ENCODE data around the gene PLD1. TPM values are rescaled to one million over a fixed set of nuclear protein-coding genes. Genes with fewer than 3 reads are reported as not detected.

Gene PLD1
- total RNA-seq, 2 experiments from 2014 or later, result 0.22 to 1.0 TPM

GRCh38 chr3:171770689-171771620, 39.3 kb downstream of the PLD1 start:
- Histone ChIP-seq H3K27me3 (ENCODE audit: control insufficient read depth in 1 of 2, insufficient read depth in 2 of 2, low read length in 2 of 2) (no peaks in the 10 kb centered on the region), H3K4me1 (ENCODE audit: insufficient read depth, low read length) (no peaks in the 10 kb centered on the region), H3K9me3 (ENCODE audit: control insufficient read depth in 1 of 2, insufficient read depth in 1 of 2, low read length in 2 of 2) (no peaks in the 10 kb centered on the region), H3K4me3 (ENCODE audit: low read length) (no peak overlapping the region), H3K36me3 (ENCODE audit: insufficient read depth, low read length) (no peaks in the 10 kb centered on the region), H3K27ac (ENCODE audit: low read depth in 1 of 2, low read length in 2 of 2) (no peak overlapping the region)
- ATAC-seq (ENCODE audit: poor library complexity) (no peak), DNase-seq (no peak)
- POLR2A ChIA-PET, result interaction anchor here (0.6 kb wide), 1 partner anchor 673 kb away, joined by 3 read pairs; no protein-coding TSS in a partner anchor
- H3K36me3 Mint-ChIP-seq (ENCODE audit: low read depth), result no peaks in the 10 kb centered on the region
- H3K27ac Mint-ChIP-seq, result no peak overlapping the region
- no peaks in the 10 kb centered on the region for H3K4me1 Mint-ChIP-seq (ENCODE audit: low read depth)
- peaks cover 8% of the 10 kb centered on the region for H3K27me3 Mint-ChIP-seq
- TF ChIP-seq, protein P1, sequence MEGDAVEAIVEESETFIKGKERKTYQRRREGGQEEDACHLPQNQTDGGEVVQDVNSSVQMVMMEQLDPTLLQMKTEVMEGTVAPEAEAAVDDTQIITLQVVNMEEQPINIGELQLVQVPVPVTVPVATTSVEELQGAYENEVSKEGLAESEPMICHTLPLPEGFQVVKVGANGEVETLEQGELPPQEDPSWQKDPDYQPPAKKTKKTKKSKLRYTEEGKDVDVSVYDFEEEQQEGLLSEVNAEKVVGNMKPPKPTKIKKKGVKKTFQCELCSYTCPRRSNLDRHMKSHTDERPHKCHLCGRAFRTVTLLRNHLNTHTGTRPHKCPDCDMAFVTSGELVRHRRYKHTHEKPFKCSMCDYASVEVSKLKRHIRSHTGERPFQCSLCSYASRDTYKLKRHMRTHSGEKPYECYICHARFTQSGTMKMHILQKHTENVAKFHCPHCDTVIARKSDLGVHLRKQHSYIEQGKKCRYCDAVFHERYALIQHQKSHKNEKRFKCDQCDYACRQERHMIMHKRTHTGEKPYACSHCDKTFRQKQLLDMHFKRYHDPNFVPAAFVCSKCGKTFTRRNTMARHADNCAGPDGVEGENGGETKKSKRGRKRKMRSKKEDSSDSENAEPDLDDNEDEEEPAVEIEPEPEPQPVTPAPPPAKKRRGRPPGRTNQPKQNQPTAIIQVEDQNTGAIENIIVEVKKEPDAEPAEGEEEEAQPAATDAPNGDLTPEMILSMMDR (IDR thresholded peaks at IDR 0.05), result no peak
- intact Hi-C loops (cut with DNase I, micrococcal nuclease), result loop anchor here in 1 of 2 experiments (5.0 to 10.0 kb wide), 2 partner anchors 571 to 1356 kb away; partner anchors contain the start of gene CLDN11
- no peak overlapping the region for H3K4me3 Mint-ChIP-seq
- CTCF ChIA-PET, result interaction anchor here (2.0 kb wide), 1 partner anchor 809 kb away, joined by 8 read pairs; no protein-coding TSS in a partner anchor
- H3K9me3 Mint-ChIP-seq, result no peaks in the 10 kb centered on the region

- Histone ChIP-seq H3K27ac (ENCODE audit: low read depth in 1 of 2, low read length in 2 of 2) (no peak overlapping the region), H3K9me3 (ENCODE audit: control insufficient read depth in 1 of 2, insufficient read depth in 1 of 2, low read length in 2 of 2) (no peaks in the 10 kb centered on the region), H3K36me3 (ENCODE audit: insufficient read depth, low read length) (no peaks in the 10 kb centered on the region), H3K4me1 (ENCODE audit: insufficient read depth, low read length) (no peaks in the 10 kb centered on the region), H3K27me3 (ENCODE audit: control insufficient read depth in 1 of 2, insufficient read depth in 2 of 2, low read length in 2 of 2) (no peaks in the 10 kb centered on the region), H3K4me3 (ENCODE audit: low read length) (no peak overlapping the region)
- no peak overlapping the region for H3K27ac Mint-ChIP-seq
- H3K9me3 Mint-ChIP-seq, result no peaks in the 10 kb centered on the region
- intact Hi-C loops (cut with DNase I, micrococcal nuclease), result no loop called here
- no peak overlapping the region for H3K4me3 Mint-ChIP-seq
- TF ChIP-seq, protein P1 (IDR thresholded peaks at IDR 0.05), result no peak
- CTCF ChIA-PET, result no interaction called here
- H3K36me3 Mint-ChIP-seq (ENCODE audit: low read depth), result no peaks in the 10 kb centered on the region
- DNase-seq (no peak), ATAC-seq (ENCODE audit: poor library complexity) (no peak)
- peaks cover 8% of the 10 kb centered on the region for H3K27me3 Mint-ChIP-seq
- no peaks in the 10 kb centered on the region for H3K4me1 Mint-ChIP-seq (ENCODE audit: low read depth)
- POLR2A ChIA-PET, result no interaction called here
Measured at GRCh38 chr3:171769461-171769860, 40.8 kb downstream of the PLD1 start.

- no peaks in the 10 kb centered on the region for H3K4me1 ChIP-seq (ENCODE audit: insufficient read depth, low read length)
- peaks cover 8% of the 10 kb centered on the region for H3K27me3 Mint-ChIP-seq
- no peaks in the 10 kb centered on the region for H3K36me3 ChIP-seq (ENCODE audit: insufficient read depth, low read length)
- H3K4me3 ChIP-seq (ENCODE audit: low read length), result no peak overlapping the region
- no peaks in the 10 kb centered on the region for H3K4me1 Mint-ChIP-seq (ENCODE audit: low read depth)
- H3K9me3 Mint-ChIP-seq, result no peaks in the 10 kb centered on the region
- TF ChIP-seq, protein P1 (IDR thresholded peaks at IDR 0.05), result no peak
- no peak for DNase-seq
- no peak for ATAC-seq (ENCODE audit: poor library complexity)
- no peak overlapping the region for H3K27ac Mint-ChIP-seq
- POLR2A ChIA-PET, result no interaction called here
- no peaks in the 10 kb centered on the region for H3K36me3 Mint-ChIP-seq (ENCODE audit: low read depth)
- no peaks in the 10 kb centered on the region for H3K27me3 ChIP-seq (ENCODE audit: control insufficient read depth in 1 of 2, insufficient read depth in 2 of 2, low read length in 2 of 2)
- CTCF ChIA-PET, result no interaction called here
- no peak overlapping the region for H3K27ac ChIP-seq (ENCODE audit: low read depth in 1 of 2, low read length in 2 of 2)
- H3K9me3 ChIP-seq (ENCODE audit: control insufficient read depth in 1 of 2, insufficient read depth in 1 of 2, low read length in 2 of 2), result no peaks in the 10 kb centered on the region
- H3K4me3 Mint-ChIP-seq, result no peak overlapping the region
- intact Hi-C loops (cut with DNase I, micrococcal nuclease), result no loop called here
Measured at GRCh38 chr3:171768986-171769385, 41.3 kb downstream of the PLD1 start.

All from CD4-positive, alpha-beta T cell (primary cell).